Measurements from ENCODE around the gene FBXO41. TPM values are rescaled to one million over a fixed set of nuclear protein-coding genes. Genes with fewer than 3 reads are reported as not detected.
A peak's percentile ranks its signal among the peaks of the same experiment; 100 is the strongest.

Gene FBXO41
- total RNA-seq, 1 donor from 2014 or later, result 1.6 TPM

GRCh38 chr2:73255007-73255644 lies 29.2 kb downstream of the FBXO41 start:
- DNase-seq (ENCODE audit: low read depth) (peak; percentile 80), FAIRE-seq (no peak)
- TF ChIP-seq CTCF (IDR thresholded peaks at IDR 0.05; ENCODE audit: insufficient read depth, low read length, severe bottlenecking), result no peak
- H3K4me3 ChIP-seq (ENCODE audit: low read depth, low read length), result no peak overlapping the region
- no peaks in the 10 kb centered on the region for H3K27me3 ChIP-seq (ENCODE audit: control insufficient read depth, insufficient read depth, low read length)
- peaks cover 20% of the 10 kb centered on the region for H3K36me3 ChIP-seq (ENCODE audit: control insufficient read depth, insufficient read depth, low read length)

GRCh38 chr2:73254343-73255006 lies 29.8 kb downstream of the FBXO41 start:
- Histone ChIP-seq H3K4me3 (ENCODE audit: low read depth, low read length) (no peak overlapping the region), H3K27me3 (ENCODE audit: control insufficient read depth, insufficient read depth, low read length) (no peaks in the 10 kb centered on the region), H3K36me3 (ENCODE audit: control insufficient read depth, insufficient read depth, low read length) (peaks cover 26% of the 10 kb centered on the region)
- TF ChIP-seq CTCF (IDR thresholded peaks at IDR 0.05; ENCODE audit: insufficient read depth, low read length, severe bottlenecking), result no peak
- DNase-seq (ENCODE audit: low read depth), result peak; percentile 64
- no peak for FAIRE-seq

- no peaks in the 10 kb centered on the region for H3K27me3 ChIP-seq (ENCODE audit: control insufficient read depth, insufficient read depth, low read length)
- FAIRE-seq (no peak), DNase-seq (ENCODE audit: low read depth) (peak; percentile 28)
Observed at GRCh38 chr2:73253901-73254300, 30.4 kb downstream of the FBXO41 start.

GRCh38 chr2:73253400-73253799 lies 30.9 kb downstream of the FBXO41 start:
- TF ChIP-seq CTCF (IDR thresholded peaks at IDR 0.05; ENCODE audit: insufficient read depth, low read length, severe bottlenecking), result no peak
- peak; percentile 28 for FAIRE-seq
- Histone ChIP-seq H3K4me3 (ENCODE audit: low read depth, low read length) (no peak overlapping the region), H3K36me3 (ENCODE audit: control insufficient read depth, insufficient read depth, low read length) (peaks cover 31% of the 10 kb centered on the region), H3K27me3 (ENCODE audit: control insufficient read depth, insufficient read depth, low read length) (no peaks in the 10 kb centered on the region)
- DNase-seq (ENCODE audit: low read depth), result no peak

More at GRCh38 chr2:73253901-73254300, 30.4 kb downstream of the FBXO41 start:
- TF ChIP-seq CTCF (IDR thresholded peaks at IDR 0.05; ENCODE audit: insufficient read depth, low read length, severe bottlenecking), result no peak
- H3K36me3 ChIP-seq (ENCODE audit: control insufficient read depth, insufficient read depth, low read length), result peaks cover 28% of the 10 kb centered on the region
- H3K4me3 ChIP-seq (ENCODE audit: low read depth, low read length), result no peak overlapping the region

GRCh38 chr2:73252238-73253027 lies 31.8 kb downstream of the FBXO41 start:
- no peak for FAIRE-seq
- no peaks in the 10 kb centered on the region for H3K27me3 ChIP-seq (ENCODE audit: control insufficient read depth, insufficient read depth, low read length)
- no peak for TF ChIP-seq CTCF (IDR thresholded peaks at IDR 0.05; ENCODE audit: insufficient read depth, low read length, severe bottlenecking)
- no peak for DNase-seq (ENCODE audit: low read depth)
- H3K36me3 ChIP-seq (ENCODE audit: control insufficient read depth, insufficient read depth, low read length), result peaks cover 38% of the 10 kb centered on the region
- no peak overlapping the region for H3K4me3 ChIP-seq (ENCODE audit: low read depth, low read length)
